B cell (primary cell): ENCODE data around the gene FNDC11. TPM values are rescaled to one million over a fixed set of nuclear protein-coding genes. Genes with fewer than 3 reads are reported as not detected.

ENCODE experiments used
- ATAC-seq: fragments of 200-7000 bp; cut with Tn5 transposase; one replicate; pipeline ENCODE4 v1.10.0; 2021; ENCODE audit warnings: low read depth, mild to moderate bottlenecking, moderate number of reproducible peaks, moderate library complexity
- CTCF ChIA-PET: fragments of 350-600 bp; sonication (Branson Sonifier 250); formaldehyde crosslinking; loops from one replicate; lab custom pipeline; 2021; ENCODE audit warnings: antibody characterized with exemption, inconsistent platforms; lab: Charles Lee
- POLR2A ChIA-PET: fragments of 350-600 bp; sonication (Branson Sonifier 250); formaldehyde crosslinking; loops from one replicate; lab custom pipeline; 2021; ENCODE audit warnings: antibody characterized with exemption; lab: Charles Lee
- DNase-seq: peaks from one replicate; pipeline ENCODE4 v3.0.0; 2013
- H2AFZ ChIP-seq: 2 replicates; pipeline ENCODE4 v1.6.1; 2012; ENCODE audit warnings: mild to moderate bottlenecking, low read depth, low read length; ENCODE audit not compliant: insufficient read depth, poor library complexity, severe bottlenecking
- H3K27ac ChIP-seq, 2 donors: 1 replicate in 1 of 2; 2 replicates in 1 of 2; pipeline ENCODE4 v1.5.1; 2012 to 2013; ENCODE audit warnings: low read length in 2 of 2, mild to moderate bottlenecking in 2 of 2, moderate library complexity in 1 of 2
- H3K27me3 ChIP-seq, 4 experiments: fragments of 200-600 bp in 1 of 4; sonication (generic) in 1 of 4; replicated peaks in 1 of 4; 1 replicate in 2 of 4; 2 replicates in 2 of 4; pipeline versions ENCODE4 v1.6.1 to v1.7.0; 2013 to 2016; ENCODE audit warnings: low read length in 3 of 4, mild to moderate bottlenecking in 2 of 4, mixed read lengths in 1 of 4, moderate library complexity in 1 of 4; ENCODE audit not compliant: insufficient read depth in 4 of 4, control insufficient read depth in 3 of 4; ENCODE audit errors: control extremely low read depth in 1 of 4
- H3K36me3 ChIP-seq, 2 experiments: replicated peaks in 1 of 2; 1 replicate in 1 of 2; 2 replicates in 1 of 2; pipeline versions ENCODE4 v1.6.1 to v1.7.1; 2013; ENCODE audit warnings: low read length in 1 of 2; ENCODE audit not compliant: insufficient read depth in 2 of 2, control insufficient read depth in 1 of 2; ENCODE audit errors: control extremely low read depth in 1 of 2, extremely low read depth in 1 of 2
- H3K4me1 ChIP-seq, 2 donors: fragments of 200-600 bp in 1 of 2; sonication (generic) in 1 of 2; 1 replicate in 1 of 2; 2 replicates in 1 of 2; pipeline versions ENCODE4 v1.5.1 to v1.6.1; 2013 to 2017; ENCODE audit warnings: low read length in 2 of 2; ENCODE audit not compliant: control insufficient read depth in 2 of 2, insufficient read depth in 2 of 2
- H3K4me2 ChIP-seq: replicated peaks from 2 replicates; pipeline ENCODE3; 2012; ENCODE audit warnings: mild to moderate bottlenecking, low read depth, low read length; ENCODE audit not compliant: poor library complexity, severe bottlenecking
- H3K4me3 ChIP-seq, 5 experiments: fragments of 200-600 bp in 1 of 5; sonication (generic) in 1 of 5; 1 replicate in 3 of 5; 2 replicates in 2 of 5; pipeline versions ENCODE4 v1.5.1 to v1.7.0; 2011 to 2016; ENCODE audit warnings: low read length in 4 of 5, mild to moderate bottlenecking in 4 of 5, low read depth in 2 of 5, control low read depth in 1 of 5, moderate library complexity in 1 of 5; ENCODE audit not compliant: insufficient read depth in 1 of 5; ENCODE audit errors: control extremely low read depth in 1 of 5, extremely low read depth in 1 of 5
- H3K79me2 ChIP-seq: fragments of 200-600 bp; sonication (generic); one replicate; pipeline ENCODE4 v1.6.0; 2016; ENCODE audit warnings: low read length; ENCODE audit not compliant: control insufficient read depth, insufficient read depth
- H3K9ac ChIP-seq: fragments of 200-600 bp; sonication (generic); 2 replicates; pipeline ENCODE4 v1.6.1; 2017; ENCODE audit warnings: mild to moderate bottlenecking, low read length, moderate library complexity
- H3K9me3 ChIP-seq, 3 donors: one replicate each; pipeline versions ENCODE4 v1.6.1 to v1.7.1; 2013; ENCODE audit warnings: low read length in 2 of 3; ENCODE audit not compliant: control insufficient read depth in 2 of 3, insufficient read depth in 1 of 3; ENCODE audit errors: control extremely low read depth in 1 of 3
- H4K20me1 ChIP-seq: 2 replicates; pipeline ENCODE4 v1.6.0; 2012; ENCODE audit warnings: mild to moderate bottlenecking, low read length; ENCODE audit not compliant: insufficient read depth, control insufficient read depth, poor library complexity, severe bottlenecking
- H3K27ac Mint-ChIP-seq: one replicate; pipeline ENCODE4 v1.8.0; 2021; ENCODE audit warnings: mixed read lengths
- H3K27me3 Mint-ChIP-seq: one replicate; pipeline ENCODE4 v1.8.0; 2021; ENCODE audit warnings: mixed read lengths
- H3K4me1 Mint-ChIP-seq: one replicate; pipeline ENCODE4 v1.8.0; 2021; ENCODE audit warnings: mixed read lengths
- H3K4me3 Mint-ChIP-seq: one replicate; pipeline ENCODE4 v1.8.0; 2021; ENCODE audit warnings: mixed read lengths
- H3K9me3 Mint-ChIP-seq: one replicate; pipeline ENCODE4 v1.8.0; 2022; ENCODE audit warnings: mixed read lengths; ENCODE audit not compliant: insufficient read depth
- EZH2 ChIP-seq: IDR thresholded peaks from 2 replicates; pipeline ENCODE4 v1.6.1; 2012; ENCODE audit warnings: borderline replicate concordance, low read depth, mild to moderate bottlenecking, moderate library complexity, low read length; ENCODE audit not compliant: insufficient read depth, poor library complexity, severe bottlenecking
- WGBS: methylation state at CpG from one replicate; pipeline ENCODE4 v1.1.5; 2013; ENCODE audit warnings: missing lambda C conversion rate; ENCODE audit not compliant: insufficient coverage; 5-methylcytosine and 5-hydroxymethylcytosine counted together
- intact Hi-C: fragments of 100-400 bp; cut with micrococcal nuclease; formaldehyde crosslinking; loops from one replicate; pipeline ENCODE4 v1.10.0; 2022
- polyA plus RNA-seq: library from polyadenylated mRNA; depleted of rRNA; stranded (reverse); fragments of >200 nt; gene quantifications from 2 replicates; pipeline ENCODE4 v1.2.3, GENCODE V29; 2012
- total RNA-seq, 2 donors: library from RNA; stranded (reverse); fragments of 120-200 nt in 1 of 2; gene quantifications; 1 replicate in 1 of 2; 2 replicates in 1 of 2; pipeline versions ENCODE4 v1.2.3 to v1.2.4, GENCODE V29; 2013 to 2022
- TF ChIP-seq, protein P1 (sequence below): fragments of 200-600 bp; IDR thresholded peaks from one replicate; pipeline ENCODE4 v1.8.0; 2022; ENCODE audit warnings: antibody characterized with exemption, mild to moderate bottlenecking

Gene FNDC11
- total and polyA plus RNA-seq, 2 donors (not counting 1 experiment from before 2014, with no cell fraction given) = 3.8 to 34.2 TPM

- ChIA-PET CTCF (interaction anchor here (0.7 to 3.7 kb wide), 6 partner anchors 10 to 73 kb away, joined by 3 to 17 read pairs (median 3); partner anchors contain the start of genes PTK6 and SRMS), POLR2A (interaction anchor here (0.6 to 2.3 kb wide), 8 partner anchors 13 to 297 kb away, joined by 4 to 16 read pairs (median 4); partner anchors contain the start of genes FNDC11, PTK6 and TPD52L2)
- H3K4me1 ChIP-seq = peaks cover 40 to 55% of the 10 kb centered on the region in 2 donors
- H3K4me2 ChIP-seq = peak overlapping the region; percentile 87
- Mint-ChIP-seq H3K27ac (peak overlapping the region; percentile 83), H3K4me3 (peak overlapping the region; percentile 88), H3K9me3 (no peaks in the 10 kb centered on the region), H3K27me3 (no peaks in the 10 kb centered on the region), H3K4me1 (peaks cover 29% of the 10 kb centered on the region)
- DNase-seq = no peak
- H3K79me2 ChIP-seq = peaks cover 24% of the 10 kb centered on the region
- H3K27ac ChIP-seq = peak overlapping the region; percentile 46 to 65
- H3K9ac ChIP-seq = peak overlapping the region; percentile 59
- ATAC-seq = peak; percentile 4
- no peaks in the 10 kb centered on the region for H3K27me3 ChIP-seq
- intact Hi-C loops = no loop called here
- H4K20me1 ChIP-seq = peaks cover 85% of the 10 kb centered on the region
- 22% methylated on average over 43 of the region's 43 CpGs for WGBS
- TF ChIP-seq EZH2 = no peak
- TF ChIP-seq, protein P1, sequence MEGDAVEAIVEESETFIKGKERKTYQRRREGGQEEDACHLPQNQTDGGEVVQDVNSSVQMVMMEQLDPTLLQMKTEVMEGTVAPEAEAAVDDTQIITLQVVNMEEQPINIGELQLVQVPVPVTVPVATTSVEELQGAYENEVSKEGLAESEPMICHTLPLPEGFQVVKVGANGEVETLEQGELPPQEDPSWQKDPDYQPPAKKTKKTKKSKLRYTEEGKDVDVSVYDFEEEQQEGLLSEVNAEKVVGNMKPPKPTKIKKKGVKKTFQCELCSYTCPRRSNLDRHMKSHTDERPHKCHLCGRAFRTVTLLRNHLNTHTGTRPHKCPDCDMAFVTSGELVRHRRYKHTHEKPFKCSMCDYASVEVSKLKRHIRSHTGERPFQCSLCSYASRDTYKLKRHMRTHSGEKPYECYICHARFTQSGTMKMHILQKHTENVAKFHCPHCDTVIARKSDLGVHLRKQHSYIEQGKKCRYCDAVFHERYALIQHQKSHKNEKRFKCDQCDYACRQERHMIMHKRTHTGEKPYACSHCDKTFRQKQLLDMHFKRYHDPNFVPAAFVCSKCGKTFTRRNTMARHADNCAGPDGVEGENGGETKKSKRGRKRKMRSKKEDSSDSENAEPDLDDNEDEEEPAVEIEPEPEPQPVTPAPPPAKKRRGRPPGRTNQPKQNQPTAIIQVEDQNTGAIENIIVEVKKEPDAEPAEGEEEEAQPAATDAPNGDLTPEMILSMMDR = no peak
- peaks cover 0 to 9% (median 0%) of the 10 kb centered on the region in 3 donors for H3K9me3 ChIP-seq
- peak overlapping the region in 4 of 5 experiments; percentile 44 to 64 (median 49) for H3K4me3 ChIP-seq
- no peak overlapping the region for H2AFZ ChIP-seq
- peaks cover 0 to 39% of the 10 kb centered on the region in 2 experiments for H3K36me3 ChIP-seq
Observed at GRCh38 chr20:63568170-63568981, 14.4 kb downstream of the FNDC11 start.
